CD4-positive, alpha-beta T cell treated with Interleukin-17A for 1 hour (primary cell): Measurements from ENCODE around the gene HDAC2.

ENCODE experiments used
- DNase-seq: peaks from one replicate; pipeline ENCODE4 v3.0.0-alpha.2; 2020

HDAC2 gene

DNA sequence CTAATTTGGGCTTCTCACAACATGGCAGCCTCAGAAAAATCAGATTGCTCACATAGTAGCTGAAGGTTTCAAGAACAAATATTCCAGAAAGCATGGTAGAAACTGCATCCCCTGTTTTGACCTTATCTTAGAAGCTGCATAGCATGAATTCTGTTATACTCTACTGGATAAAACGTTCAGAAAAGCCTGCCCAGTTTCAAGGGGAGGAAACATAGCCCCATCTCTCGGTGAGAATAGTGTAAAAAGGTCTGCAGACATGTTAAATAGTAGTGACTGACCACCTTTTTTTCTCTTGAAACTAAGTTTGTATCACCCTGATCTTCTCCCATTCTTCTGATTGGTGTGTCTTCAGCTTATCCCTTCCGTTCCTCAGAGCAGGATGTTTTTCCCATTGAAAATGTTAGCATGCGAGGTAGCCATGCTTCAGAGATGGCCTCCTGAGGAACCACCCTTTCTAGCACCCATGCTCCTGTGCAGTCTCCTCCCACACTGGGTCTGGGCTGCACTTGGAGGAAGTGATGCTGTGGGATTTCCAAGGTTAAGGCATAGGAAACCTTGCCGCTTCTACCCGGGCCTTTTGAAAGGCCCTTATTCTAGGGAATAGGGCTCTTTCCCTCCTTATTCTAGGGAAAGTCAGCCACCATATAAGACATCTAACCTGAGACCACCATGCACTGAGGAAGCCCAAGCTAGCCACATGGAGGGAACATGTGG lies 63.7 kb downstream of the HDAC2 start:
- no peak for DNase-seq

DNA sequence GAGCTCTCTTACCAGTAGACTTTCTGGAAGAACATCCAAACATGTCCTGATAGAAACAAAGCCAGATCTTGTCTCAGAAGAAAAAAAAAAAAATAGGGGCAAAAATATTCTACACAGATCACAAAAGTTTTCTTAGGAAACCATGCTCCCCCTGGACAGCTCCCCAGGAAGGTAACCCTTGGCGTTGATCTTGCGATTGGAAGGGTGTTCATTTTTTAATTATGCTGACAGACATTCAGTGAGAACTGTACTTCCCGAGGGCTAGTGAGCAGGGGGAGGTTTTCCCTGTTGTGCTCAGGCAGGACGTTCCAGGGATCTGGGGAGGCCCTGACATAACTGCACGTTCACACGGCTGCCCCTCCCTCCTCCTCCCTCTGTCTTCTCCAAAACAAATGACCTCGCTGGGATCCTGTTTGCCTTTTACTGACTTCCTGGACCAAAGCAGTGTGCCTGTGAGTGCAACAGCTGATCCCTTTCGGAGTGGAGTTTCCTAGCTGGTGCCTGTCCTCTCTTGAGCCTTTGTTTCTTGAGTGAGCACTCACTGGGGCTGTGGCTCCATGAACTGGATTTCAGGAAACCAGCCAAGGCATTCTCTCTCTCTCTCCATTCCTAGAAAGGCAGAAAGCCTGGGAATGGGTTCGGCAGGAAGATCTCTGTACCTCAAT lies 67.2 kb downstream of the HDAC2 start:
- no peak for DNase-seq

DNA sequence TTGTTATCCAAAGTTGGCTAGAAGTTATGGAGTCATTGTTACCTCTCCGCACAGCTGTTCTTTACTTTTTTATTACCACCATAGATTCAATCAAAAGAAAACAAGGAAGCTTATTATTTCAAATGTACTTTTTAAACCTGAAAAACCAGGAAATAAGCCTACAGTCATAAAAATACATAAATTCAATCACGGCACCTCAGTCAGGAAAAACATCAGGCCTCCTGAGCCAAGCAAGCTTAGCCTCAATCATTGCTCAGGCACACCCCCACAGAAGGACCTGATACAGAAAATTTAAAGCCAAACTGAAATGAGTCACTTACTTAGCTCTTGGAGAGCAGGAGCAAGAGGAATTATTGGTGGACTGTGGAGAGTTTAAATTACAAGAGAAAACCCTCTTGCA lies 69.5 kb downstream of the HDAC2 start:
- DNase-seq = no peak

DNA sequence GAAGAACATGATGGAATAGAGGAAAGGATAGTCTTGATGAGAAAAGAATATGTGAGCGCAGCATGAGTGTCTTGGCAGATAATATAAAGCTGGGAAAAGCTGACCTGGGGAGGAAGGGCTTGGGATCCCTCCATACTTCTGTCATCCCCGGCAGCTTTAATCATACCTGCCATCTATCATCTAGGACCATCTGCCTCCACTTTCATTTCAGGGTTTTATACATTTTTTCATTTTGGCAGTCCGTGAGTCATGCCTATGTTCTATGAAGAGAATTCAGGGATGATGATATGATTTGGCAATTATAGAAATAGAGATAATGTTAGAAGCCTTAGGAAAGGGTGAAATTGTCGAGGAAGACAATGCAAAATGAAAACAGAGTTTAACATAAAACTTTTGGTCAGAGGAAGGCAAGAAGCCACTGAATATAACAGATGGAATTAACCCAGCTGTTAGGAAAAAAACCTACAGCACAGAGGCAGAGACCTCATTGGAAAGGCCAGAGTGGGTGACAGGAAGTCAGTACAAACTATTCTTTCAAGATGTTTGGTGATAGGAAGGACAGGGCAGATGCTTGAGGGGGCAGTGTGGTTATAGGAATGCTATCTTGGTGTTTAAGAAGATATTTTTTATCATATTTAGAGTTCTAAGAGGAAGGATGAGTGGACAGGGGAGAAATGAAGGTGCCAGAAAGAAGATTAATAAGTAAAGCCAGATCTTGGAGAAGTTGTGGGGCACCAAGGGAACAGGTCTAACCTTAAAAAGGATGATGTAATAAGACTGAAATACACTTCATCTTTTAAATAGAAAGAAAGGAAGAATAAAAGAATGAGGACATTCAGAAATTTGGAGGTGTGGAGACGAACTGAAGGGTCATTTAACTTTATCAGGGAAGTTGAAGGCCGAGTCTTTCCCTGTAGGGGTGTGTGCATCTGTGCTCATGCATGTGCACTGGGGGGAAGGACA lies 76.0 kb downstream of the HDAC2 start:
- no peak for DNase-seq

DNA sequence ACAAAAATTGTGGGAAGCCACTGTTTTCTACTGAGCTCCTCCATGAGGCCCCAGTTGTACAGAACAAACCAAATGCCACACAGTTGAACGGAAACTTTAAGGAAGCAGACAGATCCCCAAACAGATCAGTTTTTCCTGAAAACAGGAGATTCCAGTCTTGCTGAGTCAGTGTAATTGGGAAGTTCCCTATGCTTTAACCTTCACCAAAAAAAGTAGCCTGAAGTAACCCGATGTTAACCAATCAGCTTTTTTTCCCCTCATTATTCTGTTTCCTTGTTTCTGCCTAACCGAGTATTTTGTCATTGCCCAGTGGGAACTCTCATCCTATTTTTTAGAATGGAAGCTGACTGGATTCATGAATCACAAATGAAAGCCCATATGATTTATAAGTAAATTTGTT lies 77.1 kb downstream of the HDAC2 start:
- no peak for DNase-seq

DNA sequence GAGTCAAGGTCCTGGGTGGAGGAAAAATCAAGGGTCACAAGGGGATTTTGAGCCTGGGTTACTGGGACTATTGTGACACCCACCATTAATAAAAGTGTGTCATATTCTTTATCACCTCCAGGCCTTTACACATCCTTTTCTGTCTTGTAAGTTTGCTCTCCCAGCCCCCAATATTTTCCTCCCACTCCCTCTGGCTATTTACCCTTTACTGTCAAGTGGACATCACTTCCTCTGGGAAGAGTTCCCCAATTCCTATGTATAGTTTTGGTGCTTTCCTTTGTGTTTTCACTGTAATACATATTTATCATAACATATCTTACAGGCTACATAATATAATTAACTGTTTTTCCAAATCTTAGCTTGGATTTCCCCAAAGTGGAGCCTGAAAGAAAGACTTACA lies 77.5 kb downstream of the HDAC2 start:
- no peak for DNase-seq

DNA sequence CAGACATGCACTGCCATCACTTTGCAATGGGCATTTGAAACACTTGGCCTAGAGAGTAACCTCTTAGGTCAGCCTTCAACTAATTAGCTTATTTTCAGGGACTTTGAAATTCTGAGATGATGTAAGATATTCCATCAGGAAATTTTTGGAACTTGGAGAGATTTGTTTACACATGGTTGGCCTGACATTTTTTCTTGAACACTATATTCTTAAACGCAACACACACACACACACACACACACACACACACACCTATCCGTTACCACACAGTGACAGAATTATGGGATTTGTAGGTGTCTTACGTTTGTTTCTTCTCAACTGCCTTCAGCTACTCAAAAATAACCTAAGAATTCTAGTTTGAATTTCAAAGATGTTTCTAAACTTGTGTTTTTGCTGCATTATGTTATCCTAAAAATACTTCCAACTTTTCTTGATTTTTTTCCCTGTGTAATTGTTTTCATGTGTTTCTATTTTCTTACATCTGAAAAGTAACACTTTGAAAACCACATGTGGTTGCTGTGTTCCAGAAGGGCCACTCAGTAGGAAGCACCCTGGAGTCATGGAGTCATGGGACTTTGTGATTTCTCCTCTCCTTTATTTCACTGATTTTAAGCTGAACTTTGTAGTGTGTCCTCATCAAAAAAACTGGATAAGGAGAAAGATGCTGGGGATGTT lies 81.9 kb downstream of the HDAC2 start:
- DNase-seq = no peak

DNA sequence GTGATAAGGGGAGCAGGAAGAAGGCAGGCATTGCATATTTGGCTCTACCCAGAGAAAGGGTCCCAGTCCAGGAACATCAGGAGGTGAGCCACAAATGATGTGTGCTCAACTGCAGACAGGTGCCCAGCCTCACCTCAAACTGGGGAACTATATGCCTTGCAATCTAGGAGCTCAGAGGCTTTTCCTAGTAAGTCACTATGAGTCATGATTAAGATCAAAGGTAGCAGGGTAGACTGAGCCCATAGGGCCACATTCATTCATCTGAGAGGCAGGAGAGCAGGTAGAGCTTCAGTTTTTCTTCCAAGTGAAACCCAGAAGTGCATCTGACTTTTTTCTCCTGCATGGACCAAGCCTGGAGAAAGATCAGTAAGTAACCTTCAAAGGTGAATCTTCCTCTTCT lies 82.5 kb downstream of the HDAC2 start:
- DNase-seq = no peak

DNA sequence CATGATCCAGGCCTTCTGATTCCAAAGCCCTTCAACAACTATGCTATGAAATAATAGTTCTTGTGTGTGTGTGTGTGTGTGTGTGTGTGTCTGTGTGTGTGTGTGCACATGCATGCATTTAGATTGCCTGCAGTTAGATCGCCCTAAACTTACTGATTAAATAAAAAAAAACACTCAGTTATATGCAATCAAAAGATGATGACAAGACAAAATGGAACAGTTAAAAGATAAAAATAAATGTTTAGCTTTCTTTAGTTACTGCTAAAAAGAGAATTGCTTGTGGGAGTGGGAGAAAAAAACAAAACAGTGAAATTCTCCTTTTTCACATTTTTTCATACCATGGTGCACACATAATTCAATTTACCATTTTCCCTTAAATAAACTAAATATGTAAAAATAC lies 84.4 kb downstream of the HDAC2 start:
- no peak for DNase-seq

DNA sequence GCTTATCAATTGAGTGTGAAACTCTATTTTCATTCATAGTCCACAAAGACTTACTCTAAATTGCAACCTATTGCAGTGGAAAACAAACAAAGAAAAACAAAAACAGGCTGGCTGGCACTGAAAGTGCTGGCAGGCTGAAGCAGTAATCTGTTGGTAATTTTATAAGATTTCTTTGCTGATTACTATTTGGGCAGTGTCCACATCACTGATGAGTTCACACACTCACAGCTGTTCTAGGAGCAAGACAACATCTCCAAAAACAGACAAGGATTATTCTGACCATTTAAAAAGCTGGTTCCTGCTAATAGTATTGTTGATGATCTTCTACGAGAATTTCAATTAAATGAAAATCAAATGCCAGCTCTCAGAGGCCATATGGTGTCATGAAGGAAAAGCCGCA lies 86.9 kb downstream of the HDAC2 start:
- DNase-seq = no peak
